Uterus (tissue), 2 donors: ENCODE measurements around the gene ARRDC3.
"Not testable (repeated sequence)": the region's sequence is repeated elsewhere in the genome, so short reads cannot be mapped to it uniquely, and the experiment has no call there.

Source experiments
- CTCF ChIP-seq, 4 experiments: fragments of 200-600 bp in 2 of 4; fragments of 450-650 bp in 2 of 4; sonication (generic) in 2 of 4; IDR thresholded peaks; one replicate each; pipeline ENCODE4 v1.5.1; 2016 to 2019; ENCODE audit warnings: antibody characterized with exemption in 4 of 4, mild to moderate bottlenecking in 2 of 4, moderate library complexity in 1 of 4
- POLR2A ChIP-seq, 2 donors: fragments of 450-650 bp; IDR thresholded peaks; one replicate each; pipeline ENCODE4 v1.6.1; 2016; ENCODE audit warnings: antibody characterized with exemption in 2 of 2, mild to moderate bottlenecking in 1 of 2, moderate library complexity in 1 of 2

- not testable (repeated sequence) for TF ChIP-seq CTCF, POLR2A (IDR thresholded peaks at IDR 0.05)
These were observed 2.5 kb upstream of the ARRDC3 start for GRCh38 chr5:91385596-91385995.
